ENCODE results near the gene LMO2.

DNA sequence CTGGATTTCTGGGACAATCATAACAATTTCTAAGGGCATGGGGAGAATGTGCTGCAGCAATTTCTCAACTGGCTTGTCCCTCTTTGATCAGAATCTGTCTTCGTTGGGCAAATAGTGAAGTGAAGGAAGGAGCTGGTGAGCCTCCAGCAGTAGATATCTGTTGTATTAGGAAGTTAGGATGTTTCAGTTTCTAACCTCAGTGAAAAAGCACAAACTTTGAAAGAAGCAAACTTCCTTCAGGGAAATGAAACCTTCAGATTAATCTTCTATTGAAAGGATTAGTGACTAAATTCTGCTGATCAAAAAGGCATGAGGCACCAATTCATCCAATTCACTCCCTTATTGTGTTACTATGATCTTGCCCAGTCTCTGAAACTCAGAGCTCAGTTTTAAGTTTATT lies 24.3 kb downstream of the LMO2 start:
- TF ChIP-seq, protein P1, sequence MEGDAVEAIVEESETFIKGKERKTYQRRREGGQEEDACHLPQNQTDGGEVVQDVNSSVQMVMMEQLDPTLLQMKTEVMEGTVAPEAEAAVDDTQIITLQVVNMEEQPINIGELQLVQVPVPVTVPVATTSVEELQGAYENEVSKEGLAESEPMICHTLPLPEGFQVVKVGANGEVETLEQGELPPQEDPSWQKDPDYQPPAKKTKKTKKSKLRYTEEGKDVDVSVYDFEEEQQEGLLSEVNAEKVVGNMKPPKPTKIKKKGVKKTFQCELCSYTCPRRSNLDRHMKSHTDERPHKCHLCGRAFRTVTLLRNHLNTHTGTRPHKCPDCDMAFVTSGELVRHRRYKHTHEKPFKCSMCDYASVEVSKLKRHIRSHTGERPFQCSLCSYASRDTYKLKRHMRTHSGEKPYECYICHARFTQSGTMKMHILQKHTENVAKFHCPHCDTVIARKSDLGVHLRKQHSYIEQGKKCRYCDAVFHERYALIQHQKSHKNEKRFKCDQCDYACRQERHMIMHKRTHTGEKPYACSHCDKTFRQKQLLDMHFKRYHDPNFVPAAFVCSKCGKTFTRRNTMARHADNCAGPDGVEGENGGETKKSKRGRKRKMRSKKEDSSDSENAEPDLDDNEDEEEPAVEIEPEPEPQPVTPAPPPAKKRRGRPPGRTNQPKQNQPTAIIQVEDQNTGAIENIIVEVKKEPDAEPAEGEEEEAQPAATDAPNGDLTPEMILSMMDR (IDR thresholded peaks at IDR 0.05): no peak
- no peak for TF ChIP-seq EZH2 (IDR thresholded peaks at IDR 0.05; ENCODE audit: borderline replicate concordance, insufficient read depth, low read depth, low read length, poor library complexity, severe bottlenecking)
